GM21825 (cell line): ENCODE measurements around the gene PAPPA2.
"Not testable (repeated sequence)": the region's sequence is repeated elsewhere in the genome, so short reads cannot be mapped to it uniquely, and the experiment has no call there.

ENCODE experiments used
- ATAC-seq: cut with Tn5 transposase; IDR thresholded peaks from one replicate; pipeline ENCODE4 v1.9.1; 2021; ENCODE audit warnings: mild to moderate bottlenecking, moderate library complexity; ENCODE audit not compliant: unreplicated experiment

Gene PAPPA2

GRCh38 chr1:176462674-176463378, at the start of gene PAPPA2:
Gene PAPPA2 (plus strand): TSS chr1:176463175. CDS start chr1:176556323, 93,148 bp downstream.
- no peak for ATAC-seq

- no peak for ATAC-seq
Observed at GRCh38 chr1:176416777-176417176, 46.2 kb upstream of the PAPPA2 start.

- not testable (repeated sequence) for ATAC-seq
Observed at GRCh38 chr1:176419608-176420007, 43.4 kb upstream of the PAPPA2 start.

GRCh38 chr1:176434234-176434633, 28.7 kb upstream of the PAPPA2 start:
- ATAC-seq: no peak

GRCh38 chr1:176436251-176436650, 26.7 kb upstream of the PAPPA2 start:
- ATAC-seq: no peak

- ATAC-seq: no peak
Observed at GRCh38 chr1:176440176-176440575, 22.8 kb upstream of the PAPPA2 start.

- no peak for ATAC-seq
Observed at GRCh38 chr1:176444286-176444685, 18.7 kb upstream of the PAPPA2 start.

- ATAC-seq: no peak
Observed at GRCh38 chr1:176445402-176445801, 17.6 kb upstream of the PAPPA2 start.

- no peak for ATAC-seq
Observed at GRCh38 chr1:176448340-176448739, 14.6 kb upstream of the PAPPA2 start.

- ATAC-seq: no peak
Observed at GRCh38 chr1:176450526-176450925, 12.4 kb upstream of the PAPPA2 start.

GRCh38 chr1:176451741-176452140, 11.2 kb upstream of the PAPPA2 start:
- ATAC-seq: not testable (repeated sequence)

- no peak for ATAC-seq
Observed at GRCh38 chr1:176456795-176457194, 6.2 kb upstream of the PAPPA2 start.

GRCh38 chr1:176460544-176461336, 2.2 kb upstream of the PAPPA2 start:
- ATAC-seq: no peak

GRCh38 chr1:176461576-176461975, 1.4 kb upstream of the PAPPA2 start:
- no peak for ATAC-seq

- ATAC-seq: no peak
Observed at GRCh38 chr1:176466514-176466913, 3.5 kb downstream of the PAPPA2 start.

GRCh38 chr1:176469450-176470010, 6.6 kb downstream of the PAPPA2 start:
- no peak for ATAC-seq

GRCh38 chr1:176471338-176472121, 8.6 kb downstream of the PAPPA2 start:
- no peak for ATAC-seq

GRCh38 chr1:176479971-176480370, 17.0 kb downstream of the PAPPA2 start:
- ATAC-seq: no peak

GRCh38 chr1:176480750-176481149, 17.8 kb downstream of the PAPPA2 start:
- ATAC-seq: no peak

GRCh38 chr1:176485083-176485482, 22.1 kb downstream of the PAPPA2 start:
- no peak for ATAC-seq

GRCh38 chr1:176494436-176494835, 31.5 kb downstream of the PAPPA2 start:
- no peak for ATAC-seq
